GM21447 (cell line): ENCODE data around the gene FHIT.

Experiments
- ATAC-seq: cut with Tn5 transposase; IDR thresholded peaks from one replicate; pipeline ENCODE4 v1.9.1; 2021; ENCODE audit not compliant: unreplicated experiment

The FHIT gene

DNA sequence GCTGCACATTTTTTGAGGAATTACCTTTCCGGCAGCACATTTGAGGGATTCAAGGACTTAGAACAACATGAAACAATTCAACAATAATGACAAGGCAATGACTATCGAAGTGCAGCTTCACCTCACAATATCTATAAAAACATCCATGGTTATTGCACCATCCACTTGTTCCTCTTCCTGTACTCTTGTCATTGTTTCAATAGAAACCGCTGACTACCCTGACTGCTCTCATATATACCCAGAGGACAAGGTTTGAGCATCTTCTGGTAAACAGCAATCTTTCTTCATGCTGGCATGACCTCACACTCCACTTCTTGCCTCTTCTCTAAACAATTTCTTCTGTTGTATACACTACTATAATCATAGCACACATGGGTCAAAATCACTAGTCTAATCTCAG, 864.9 kb downstream of the FHIT start:
- ATAC-seq: no peak

DNA sequence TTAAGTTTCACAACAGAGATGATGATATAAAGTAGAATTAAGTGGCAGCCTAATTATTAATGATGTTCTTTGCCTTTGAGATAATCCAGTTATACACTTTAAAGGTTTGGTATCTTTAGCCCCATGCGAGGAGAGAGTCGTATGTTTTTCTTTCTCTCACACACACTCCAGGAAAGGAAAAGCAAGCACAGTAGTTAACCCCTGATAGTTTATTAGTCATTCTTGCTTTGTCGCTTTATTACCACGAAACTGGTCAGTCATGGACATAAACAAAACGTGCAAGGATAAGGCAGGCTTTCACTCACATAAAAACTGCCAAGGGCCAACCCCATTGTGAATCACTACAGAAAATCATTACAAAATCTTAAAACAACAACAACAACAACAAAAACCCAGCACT, 866.9 kb downstream of the FHIT start:
- no peak for ATAC-seq

DNA sequence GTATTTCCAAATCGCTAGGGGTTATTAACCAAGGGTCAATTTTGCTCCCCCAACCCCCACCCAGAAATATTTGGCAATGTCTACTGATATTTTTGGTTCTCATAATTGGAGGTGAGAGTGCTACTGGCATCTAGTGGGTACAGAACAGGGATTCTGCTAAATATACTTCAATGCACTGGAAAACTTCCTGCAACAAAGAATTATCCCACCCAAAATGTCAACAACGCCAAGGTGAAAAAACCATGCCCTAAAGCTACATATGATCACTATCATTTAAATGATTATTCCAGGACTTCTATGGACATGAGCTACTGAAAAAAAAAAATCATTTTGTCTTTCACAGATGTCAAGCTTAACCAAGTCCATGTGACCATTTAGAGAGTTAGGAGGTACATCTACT, 867.9 kb downstream of the FHIT start:
- no peak for ATAC-seq

DNA sequence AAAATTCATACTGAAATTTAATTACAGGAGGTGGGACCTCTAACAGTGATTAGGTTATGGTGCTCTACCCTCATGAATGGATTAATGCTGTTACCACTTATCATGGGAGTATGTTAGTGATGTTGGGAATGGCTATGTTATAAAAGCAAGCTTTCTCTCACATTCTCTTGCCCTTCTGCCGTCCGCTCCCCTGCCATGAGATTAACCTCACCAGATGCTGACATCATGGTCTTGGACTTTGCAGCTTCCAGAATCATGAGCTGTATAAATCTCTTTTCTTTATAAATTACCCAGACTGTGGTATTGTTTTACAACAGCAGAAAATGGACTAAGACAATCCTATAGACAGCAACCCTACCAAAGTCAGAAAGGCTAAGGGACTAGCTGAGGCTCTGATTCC, 884.8 kb downstream of the FHIT start:
- no peak for ATAC-seq

DNA sequence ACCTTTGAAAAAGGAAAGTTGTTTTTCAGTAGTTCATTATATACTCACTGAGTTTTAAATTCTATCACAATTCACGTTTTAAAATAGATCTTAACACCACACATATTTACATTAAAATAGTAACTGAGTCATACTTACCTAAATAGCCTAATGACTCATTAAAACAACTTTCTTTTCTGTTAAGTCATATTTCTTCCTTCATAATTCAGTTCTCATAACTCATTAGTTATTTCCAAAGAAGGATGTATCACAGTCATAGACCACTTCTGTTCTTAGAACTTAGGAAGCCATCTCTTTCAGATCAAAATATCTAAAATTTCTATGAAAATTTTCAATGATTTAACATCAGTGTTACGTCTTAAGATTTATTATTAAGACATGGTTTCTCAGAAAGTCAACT, 885.9 kb downstream of the FHIT start:
- ATAC-seq: no peak

DNA sequence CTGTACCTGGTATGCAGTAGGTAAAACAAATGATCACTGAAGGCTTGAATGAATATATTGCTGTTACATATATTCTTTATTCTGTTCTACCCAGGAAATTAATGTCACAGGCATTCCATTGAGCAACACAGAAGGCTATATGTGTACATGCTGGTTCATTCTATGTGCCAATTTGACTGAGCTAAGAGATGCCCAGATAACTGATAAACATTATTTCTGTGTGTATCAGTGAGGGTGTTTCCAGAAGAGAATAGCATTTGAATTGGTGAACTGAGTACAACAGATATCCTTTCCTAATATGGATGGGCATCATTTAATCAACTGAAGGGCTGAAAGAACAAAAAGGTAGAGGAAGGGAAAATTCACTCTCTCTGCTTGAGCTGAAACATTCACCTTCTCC, 886.8 kb downstream of the FHIT start:
- ATAC-seq: no peak

DNA sequence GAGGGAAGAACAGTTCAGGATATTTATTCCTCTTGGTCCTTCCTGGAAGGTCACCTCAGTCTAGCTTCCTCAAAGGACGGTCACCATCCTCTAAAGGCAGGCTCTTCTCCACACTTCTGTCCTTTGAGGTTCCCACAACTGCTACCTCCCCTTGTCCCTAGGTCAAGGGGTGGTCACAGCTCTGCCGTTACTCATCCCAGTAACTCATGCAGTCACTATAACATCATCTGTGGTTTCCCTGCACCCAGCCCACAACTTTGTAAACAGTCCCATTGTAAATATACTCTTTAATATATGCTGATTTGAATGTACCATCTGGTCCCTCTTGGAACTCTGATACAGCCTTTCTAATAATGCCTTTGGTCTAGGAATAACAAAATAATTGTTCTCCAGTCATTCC, 887.4 kb downstream of the FHIT start:
- no peak for ATAC-seq

DNA sequence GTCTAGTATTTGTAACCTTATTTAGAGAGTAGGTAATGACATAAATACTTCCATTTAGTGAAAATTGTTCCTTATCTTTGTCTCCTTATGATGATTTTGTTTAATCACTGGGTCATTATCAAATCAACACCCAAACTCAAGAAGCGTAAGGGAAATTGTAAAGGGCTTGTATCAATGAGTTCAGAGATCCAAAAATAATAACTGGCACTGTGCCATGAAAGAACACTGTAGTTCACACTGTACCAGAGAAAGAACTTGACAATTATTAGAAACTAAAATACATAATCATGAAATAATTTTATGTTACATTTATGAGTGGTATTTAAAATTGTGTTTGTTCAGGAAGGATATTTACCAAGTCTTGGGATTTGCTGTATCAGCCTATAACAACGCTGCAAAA, 895.4 kb downstream of the FHIT start:
- ATAC-seq: no peak

DNA sequence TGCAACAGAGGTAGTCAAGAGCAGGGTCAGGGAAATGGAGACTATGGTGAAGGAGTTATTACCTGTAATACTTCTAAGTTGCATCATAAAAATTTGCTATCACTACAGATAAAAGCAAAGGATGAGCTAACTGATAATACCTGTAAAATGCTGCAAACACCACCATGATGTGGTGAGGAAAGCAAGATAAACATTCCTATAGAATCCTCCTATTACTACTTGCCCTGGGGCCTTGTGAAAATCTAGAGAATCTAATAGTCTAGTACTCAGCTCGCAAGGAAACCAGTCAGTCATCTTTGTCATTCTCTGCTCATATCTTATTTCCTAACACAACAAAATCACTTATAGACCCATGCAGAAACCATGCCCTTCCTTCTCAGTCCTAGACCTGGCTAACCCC, 899.8 kb downstream of the FHIT start:
- no peak for ATAC-seq

DNA sequence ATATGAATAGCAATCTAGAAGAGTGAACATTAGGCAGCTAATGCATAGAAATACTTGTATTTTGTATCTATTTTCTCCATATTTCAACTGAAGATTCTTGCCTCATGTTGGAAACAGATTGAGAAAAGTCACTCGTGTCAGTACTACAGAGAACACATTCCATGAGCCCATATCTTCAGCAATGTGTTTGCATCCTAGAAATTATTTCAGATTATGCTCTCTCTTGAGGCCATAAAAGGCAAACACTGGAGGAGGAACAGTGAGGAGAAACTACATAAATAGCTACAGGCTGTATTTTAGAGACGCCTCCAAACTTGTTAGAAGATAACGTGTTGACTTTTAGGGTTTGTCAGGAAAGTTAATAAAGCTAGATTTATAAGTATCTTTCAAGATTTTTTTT, 906.9 kb downstream of the FHIT start:
- ATAC-seq: no peak

DNA sequence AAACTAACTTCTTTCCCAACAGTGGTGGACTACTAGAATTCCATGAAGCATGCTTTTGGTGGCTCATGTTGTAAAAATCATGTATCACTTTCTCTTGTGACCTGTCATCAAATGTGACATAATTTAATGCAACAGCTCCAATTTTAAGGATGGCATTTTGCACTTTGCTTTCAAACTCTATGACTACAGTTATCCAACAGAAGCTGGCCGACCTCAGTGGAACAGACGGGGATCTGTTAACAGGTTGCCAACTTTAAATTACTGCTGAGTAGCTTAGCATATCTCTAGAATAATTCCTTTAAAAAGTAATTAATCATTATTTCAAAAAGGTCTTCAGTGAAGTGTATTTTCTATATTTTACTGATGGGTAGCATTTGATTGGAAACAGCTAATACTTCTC, 907.4 kb downstream of the FHIT start:
- ATAC-seq: no peak

DNA sequence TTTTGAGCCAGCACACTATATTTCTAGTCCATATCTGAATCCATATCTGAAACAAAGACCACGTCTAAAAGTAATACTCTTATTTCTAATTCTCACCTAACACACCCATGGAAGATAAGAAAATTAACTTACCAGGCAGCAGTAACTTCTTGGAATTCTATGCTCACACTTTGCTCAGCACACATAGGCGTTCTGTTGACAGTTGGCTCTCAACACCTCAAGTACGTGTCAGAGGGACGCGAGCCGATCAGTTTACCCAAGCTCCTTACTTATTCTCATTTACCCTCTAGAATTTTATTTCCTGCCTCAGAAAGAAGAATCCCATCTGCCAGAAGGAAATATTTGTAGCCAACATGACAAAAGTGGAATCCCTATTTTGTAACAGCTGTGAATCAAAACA, 911.9 kb downstream of the FHIT start:
- no peak for ATAC-seq

DNA sequence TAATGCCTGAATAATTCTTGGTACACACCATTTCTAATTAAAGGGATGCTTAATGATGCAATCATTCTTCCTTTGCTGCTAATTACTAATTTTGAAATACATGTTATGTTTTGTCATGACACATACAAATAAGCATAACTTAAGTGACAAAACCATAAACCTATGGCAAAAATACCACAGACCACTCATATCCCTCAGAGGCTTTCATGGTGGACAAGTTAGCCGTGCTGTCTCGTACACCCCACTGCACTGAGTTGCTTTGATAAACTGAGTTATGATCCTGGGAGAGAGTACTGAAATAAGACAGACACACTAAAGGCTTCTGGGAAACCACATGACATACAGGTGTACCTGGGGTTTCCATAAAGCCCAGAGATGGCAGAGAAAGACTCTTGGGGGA, 913.8 kb downstream of the FHIT start:
- no peak for ATAC-seq

DNA sequence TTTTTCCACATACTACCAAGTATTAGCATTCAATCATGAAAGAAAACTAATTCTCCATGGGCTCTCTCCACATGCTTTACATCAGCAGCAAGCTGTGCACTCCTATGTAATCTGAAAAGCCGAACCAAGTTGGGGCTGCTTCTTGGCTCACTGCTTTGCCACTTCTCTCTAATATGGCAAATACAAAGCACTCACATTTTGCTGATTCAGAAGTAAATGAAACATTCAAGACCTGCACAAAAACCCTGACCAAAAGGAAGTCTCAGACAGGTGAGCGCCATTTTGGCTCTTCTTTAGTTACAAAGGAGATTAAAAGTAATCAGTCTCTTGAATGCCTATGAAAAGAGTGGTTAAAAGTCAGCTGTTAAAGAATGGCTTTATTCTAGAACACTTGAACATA, 915.2 kb downstream of the FHIT start:
- ATAC-seq: no peak

DNA sequence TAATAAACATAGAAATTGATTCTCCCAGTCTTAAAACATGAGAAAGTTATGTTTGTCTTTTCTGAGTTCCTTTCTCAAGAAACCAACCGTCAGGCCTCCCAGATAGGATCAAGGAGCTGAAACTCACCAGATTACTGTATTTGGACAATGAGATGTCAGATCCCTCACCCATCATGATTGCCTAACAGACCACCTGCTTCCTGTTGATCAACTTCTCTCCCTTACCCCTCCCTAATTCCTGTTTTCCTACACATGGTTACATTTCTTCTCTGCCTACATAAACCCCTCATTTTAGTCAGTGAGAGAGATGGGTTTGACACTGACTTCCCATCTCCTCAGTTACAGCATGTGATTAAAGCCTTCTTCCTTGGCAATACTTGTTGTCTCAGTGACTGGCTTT, 917.5 kb downstream of the FHIT start:
- ATAC-seq: no peak

DNA sequence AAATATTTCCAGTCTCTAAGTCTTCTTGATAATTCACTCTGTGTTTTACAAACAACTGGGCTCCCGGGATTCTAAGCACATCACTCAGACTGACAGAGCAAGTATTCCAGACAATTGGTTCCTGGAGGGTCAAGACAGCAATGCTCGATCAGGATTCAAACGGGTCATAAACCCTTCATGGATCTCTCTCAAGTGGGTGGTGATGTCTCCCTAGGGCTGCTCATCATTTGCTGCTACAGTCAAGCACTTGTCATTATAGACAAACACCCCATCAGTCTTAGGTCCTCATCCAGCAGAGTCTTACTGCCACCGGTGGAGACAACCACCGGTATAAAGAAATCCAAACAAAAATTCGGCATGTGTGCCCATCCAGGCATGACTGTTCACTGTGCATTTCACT, 921.1 kb downstream of the FHIT start:
- ATAC-seq: no peak

DNA sequence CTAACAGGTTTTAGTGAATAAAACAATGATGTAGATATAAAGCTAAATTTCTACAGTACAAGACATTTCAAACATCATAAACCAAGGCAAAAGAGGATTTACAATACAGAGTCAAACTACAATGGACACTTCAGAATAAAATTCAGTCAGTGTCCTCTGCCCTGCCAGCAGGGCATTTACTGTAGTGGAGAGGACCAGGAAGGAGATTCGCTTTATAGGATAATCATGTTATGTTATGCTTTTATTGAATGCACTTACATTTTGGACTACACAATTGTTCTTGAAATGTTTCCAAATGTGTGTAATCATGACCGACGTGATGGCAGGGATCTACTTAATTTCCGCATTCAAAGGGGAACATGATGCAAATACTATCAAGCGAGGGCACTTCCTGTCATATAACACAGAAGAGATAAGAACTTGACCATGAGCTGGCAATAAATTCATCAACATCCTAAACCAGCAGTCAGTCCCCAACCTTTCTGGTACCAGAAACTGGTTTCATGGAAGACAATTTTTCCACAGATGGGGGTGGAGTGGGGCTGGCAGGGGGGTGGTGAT, 925.6 kb downstream of the FHIT start:
- no peak for ATAC-seq

DNA sequence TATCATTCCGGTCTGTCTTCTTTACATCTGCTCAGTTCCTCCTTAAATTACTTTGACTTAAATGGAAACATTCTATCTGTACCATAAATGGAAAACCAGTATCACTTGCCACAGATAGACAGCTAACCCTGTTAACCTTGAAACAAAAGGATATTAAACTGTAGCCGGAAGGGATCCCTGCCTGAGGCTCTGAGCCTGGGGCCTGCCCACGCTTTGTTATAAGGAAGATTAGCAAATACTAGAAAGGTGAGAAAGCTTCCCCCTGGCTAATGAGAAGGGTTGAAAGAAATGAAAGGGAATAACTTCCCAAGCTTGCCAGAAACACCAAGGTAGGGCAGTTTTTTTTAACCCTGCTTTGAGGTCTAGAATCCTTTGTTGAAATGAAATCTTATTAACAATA, 927.6 kb downstream of the FHIT start:
- no peak for ATAC-seq

DNA sequence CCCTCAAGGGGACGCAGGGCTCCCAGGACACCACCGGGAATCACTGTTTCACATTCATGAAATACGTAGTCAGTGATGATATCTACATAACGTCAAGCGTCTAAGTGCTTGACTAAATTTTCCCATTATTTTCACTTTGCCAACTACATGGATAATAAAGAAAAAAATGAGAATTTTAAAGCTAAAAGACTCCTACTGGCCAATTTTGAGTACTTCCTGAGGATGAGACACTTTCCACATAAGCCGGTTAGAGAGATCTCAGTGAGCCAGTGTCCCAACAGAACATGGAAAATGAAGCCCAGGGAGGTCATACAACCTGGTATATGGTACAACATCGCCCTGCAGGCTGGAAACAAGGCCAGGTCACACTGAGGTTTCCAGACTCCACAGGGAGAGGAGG, 928.1 kb downstream of the FHIT start:
- no peak for ATAC-seq

DNA sequence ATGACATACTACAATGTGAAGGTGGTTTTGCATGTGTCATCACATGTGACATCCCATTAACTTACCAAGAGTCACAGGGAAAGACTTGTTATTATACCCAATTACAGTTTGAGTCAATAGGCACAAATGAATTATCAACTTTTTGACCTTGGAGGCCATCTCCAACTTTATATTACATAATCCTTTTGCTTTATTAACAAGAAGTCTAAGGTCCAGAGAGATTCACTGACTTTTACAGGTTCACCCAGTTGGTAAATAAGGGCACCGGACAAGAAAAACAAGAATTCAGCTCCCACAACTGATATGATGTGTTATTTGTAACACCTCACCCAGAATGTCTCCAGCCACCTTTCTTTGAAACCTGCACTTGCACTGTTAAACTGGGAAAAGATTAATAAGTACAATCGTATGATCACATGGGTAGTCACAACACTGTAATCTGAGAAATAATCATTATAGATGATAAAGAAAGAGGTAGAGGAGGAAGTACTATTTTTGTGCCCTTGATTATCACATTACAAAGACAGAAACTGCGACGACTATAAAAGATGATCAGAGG, 928.9 kb downstream of the FHIT start:
- no peak for ATAC-seq

DNA sequence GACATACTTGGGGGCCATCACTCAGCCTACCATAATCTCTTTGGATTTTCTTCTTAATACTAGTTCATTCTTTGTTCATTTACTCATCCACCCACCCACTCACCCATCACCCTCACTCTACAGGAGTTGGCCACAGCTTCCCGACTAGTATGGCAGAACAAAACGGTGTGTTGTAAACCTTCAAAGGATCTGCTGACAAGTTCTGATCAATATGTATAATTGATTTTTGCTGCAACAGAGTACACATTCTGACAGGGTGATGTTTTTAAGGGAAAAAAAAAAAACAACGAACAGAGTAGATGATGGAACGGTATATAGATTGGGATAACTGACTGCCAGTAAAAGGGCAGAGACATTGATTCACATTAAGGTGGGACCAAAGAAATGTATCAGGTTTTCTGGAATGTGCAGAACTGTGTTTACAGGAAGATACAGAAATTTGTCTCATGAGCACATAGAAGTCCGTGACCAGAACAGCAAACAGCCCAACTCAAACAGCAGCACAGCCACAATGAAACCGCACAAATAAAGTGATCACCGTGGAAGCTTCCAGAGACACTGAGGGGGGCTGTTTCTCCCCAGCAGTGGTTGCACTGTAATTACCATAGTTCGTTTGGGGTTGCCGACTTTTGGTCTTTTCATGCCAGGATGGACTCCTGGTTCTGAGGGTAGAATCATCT, 931.9 kb downstream of the FHIT start:
- no peak for ATAC-seq

DNA sequence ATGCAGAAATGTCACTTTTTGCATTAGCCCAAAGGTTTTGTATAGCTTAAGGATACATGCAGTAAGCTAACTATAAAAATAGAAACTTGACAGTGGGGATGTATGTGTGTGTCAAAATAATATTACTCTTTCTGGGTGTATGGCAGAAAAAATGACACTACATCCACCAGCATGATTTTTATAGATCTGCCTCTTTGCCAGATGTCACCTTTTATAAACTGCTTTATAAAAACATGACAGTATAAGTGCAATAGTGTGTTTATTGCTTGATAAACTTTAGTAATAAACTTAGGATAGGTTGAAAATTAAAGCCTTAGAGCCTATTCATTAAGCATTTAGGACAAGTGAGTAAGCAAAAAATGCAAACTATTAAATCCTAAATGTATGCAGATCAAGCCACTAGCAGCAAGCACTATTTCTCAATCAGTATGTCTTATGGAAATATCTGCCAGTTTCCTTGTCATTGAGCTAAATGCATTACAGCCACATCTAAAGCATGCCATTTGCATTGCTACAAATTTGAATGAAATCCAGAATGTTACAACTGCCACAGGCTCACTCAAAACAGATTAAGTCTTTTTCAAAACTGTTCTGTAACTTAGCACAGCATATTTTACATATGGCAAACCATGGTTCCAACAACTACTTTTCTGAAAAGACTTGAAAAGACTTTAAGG, 935.0 kb downstream of the FHIT start:
- no peak for ATAC-seq
